Neural crest cell (in vitro differentiated cells): Measurements from ENCODE around the gene VEZF1. TPM values are rescaled to one million over a fixed set of nuclear protein-coding genes. Genes with fewer than 3 reads are reported as not detected.

Source experiments
- DNase-seq: peaks from one replicate; pipeline ENCODE4 v3.0.0; 2021; ENCODE audit warnings: low read depth, mixed read lengths, low spot score
- H3K27ac Mint-ChIP-seq: one replicate; pipeline ENCODE4 v1.8.0; 2021; ENCODE audit warnings: mild to moderate bottlenecking, mixed read lengths; ENCODE audit not compliant: unreplicated experiment
- H3K27me3 Mint-ChIP-seq: 2 replicates; pipeline ENCODE4 v1.8.0; 2021; ENCODE audit warnings: low read depth, mild to moderate bottlenecking, mixed read lengths
- H3K36me3 Mint-ChIP-seq: 2 replicates; pipeline ENCODE4 v1.8.0; 2021; ENCODE audit warnings: low read depth, mild to moderate bottlenecking, mixed read lengths
- H3K4me1 Mint-ChIP-seq: 2 replicates; pipeline ENCODE4 v1.8.0; 2021; ENCODE audit warnings: mixed read lengths
- H3K4me3 Mint-ChIP-seq: one replicate; pipeline ENCODE4 v1.8.0; 2021; ENCODE audit warnings: mild to moderate bottlenecking, mixed read lengths
- H3K9me3 Mint-ChIP-seq: 2 replicates; pipeline ENCODE4 v1.8.0; 2021; ENCODE audit warnings: mixed read lengths
- CTCF ChIP-seq: fragments of 200-600 bp; sonication (generic); conservative IDR thresholded peaks from 2 replicates; pipeline ENCODE4 v1.5.0; 2021; ENCODE audit warnings: antibody characterized with exemption, mild to moderate bottlenecking
- total RNA-seq: library from RNA; stranded (reverse); gene quantifications from 2 replicates; pipeline ENCODE4 v1.2.1, GENCODE V29; 2021

VEZF1 gene
- total RNA-seq, 1 donor from 2014 or later: 139 TPM

GRCh38 chr17:58005728-58006559 is 17.9 kb upstream of the VEZF1 start:
- Mint-ChIP-seq H3K27me3 (peaks cover 12% of the 10 kb centered on the region), H3K4me3 (peak overlapping the region; percentile 100), H3K4me1 (peaks cover 84% of the 10 kb centered on the region), H3K9me3 (peaks cover 5% of the 10 kb centered on the region), H3K27ac (peak overlapping the region; percentile 100), H3K36me3 (peaks cover 52% of the 10 kb centered on the region)
- peak; percentile 29 for TF ChIP-seq CTCF
- no peak for DNase-seq

- no peak for TF ChIP-seq CTCF
- DNase-seq: no peak
- peaks cover 5% of the 10 kb centered on the region for H3K9me3 Mint-ChIP-seq
- peak overlapping the region; percentile 100 for H3K4me3 Mint-ChIP-seq
- H3K27me3 Mint-ChIP-seq: peaks cover 12% of the 10 kb centered on the region
- peak overlapping the region; percentile 100 for H3K27ac Mint-ChIP-seq
- peaks cover 49% of the 10 kb centered on the region for H3K36me3 Mint-ChIP-seq
- H3K4me1 Mint-ChIP-seq: peaks cover 86% of the 10 kb centered on the region
These were observed 17.1 kb upstream of the VEZF1 start for GRCh38 chr17:58005031-58005727.

GRCh38 chr17:58004060-58004459 is 16.0 kb upstream of the VEZF1 start:
- no peak overlapping the region for H3K27ac Mint-ChIP-seq
- peaks cover 12% of the 10 kb centered on the region for H3K27me3 Mint-ChIP-seq
- H3K36me3 Mint-ChIP-seq: peaks cover 49% of the 10 kb centered on the region
- H3K4me3 Mint-ChIP-seq: peak overlapping the region; percentile 100
- no peak for TF ChIP-seq CTCF
- peaks cover 93% of the 10 kb centered on the region for H3K4me1 Mint-ChIP-seq
- peaks cover 4% of the 10 kb centered on the region for H3K9me3 Mint-ChIP-seq
- DNase-seq: no peak

- Mint-ChIP-seq H3K4me3 (peak overlapping the region; percentile 100), H3K9me3 (peaks cover 2% of the 10 kb centered on the region), H3K27me3 (peaks cover 12% of the 10 kb centered on the region), H3K27ac (no peak overlapping the region), H3K36me3 (peaks cover 46% of the 10 kb centered on the region), H3K4me1 (peaks cover 86% of the 10 kb centered on the region)
- no peak for TF ChIP-seq CTCF
- no peak for DNase-seq
These were observed 14.9 kb upstream of the VEZF1 start for GRCh38 chr17:58002973-58003372.

- no peak for TF ChIP-seq CTCF
- H3K4me1 Mint-ChIP-seq: peaks cover 82% of the 10 kb centered on the region
- no peak overlapping the region for H3K27ac Mint-ChIP-seq
- peak overlapping the region; percentile 100 for H3K4me3 Mint-ChIP-seq
- peaks cover 40% of the 10 kb centered on the region for H3K36me3 Mint-ChIP-seq
- H3K9me3 Mint-ChIP-seq: no peaks in the 10 kb centered on the region
- DNase-seq: no peak
- H3K27me3 Mint-ChIP-seq: peaks cover 10% of the 10 kb centered on the region
These were observed 14.3 kb upstream of the VEZF1 start for GRCh38 chr17:58002154-58002948.
